Airway epithelial cell (primary cell): ENCODE results near the gene MYB. TPM values are rescaled to one million over a fixed set of nuclear protein-coding genes. Genes with fewer than 3 reads are reported as not detected.

Source experiments
- total RNA-seq: library from RNA; depleted of rRNA; stranded (reverse); fragments of >200 nt; gene quantifications from 2 replicates; pipeline ENCODE4 v1.2.3, GENCODE V29; 2015

MYB gene
- total RNA-seq = 1.6 and 3.9 TPM in 2 replicates

DNA sequence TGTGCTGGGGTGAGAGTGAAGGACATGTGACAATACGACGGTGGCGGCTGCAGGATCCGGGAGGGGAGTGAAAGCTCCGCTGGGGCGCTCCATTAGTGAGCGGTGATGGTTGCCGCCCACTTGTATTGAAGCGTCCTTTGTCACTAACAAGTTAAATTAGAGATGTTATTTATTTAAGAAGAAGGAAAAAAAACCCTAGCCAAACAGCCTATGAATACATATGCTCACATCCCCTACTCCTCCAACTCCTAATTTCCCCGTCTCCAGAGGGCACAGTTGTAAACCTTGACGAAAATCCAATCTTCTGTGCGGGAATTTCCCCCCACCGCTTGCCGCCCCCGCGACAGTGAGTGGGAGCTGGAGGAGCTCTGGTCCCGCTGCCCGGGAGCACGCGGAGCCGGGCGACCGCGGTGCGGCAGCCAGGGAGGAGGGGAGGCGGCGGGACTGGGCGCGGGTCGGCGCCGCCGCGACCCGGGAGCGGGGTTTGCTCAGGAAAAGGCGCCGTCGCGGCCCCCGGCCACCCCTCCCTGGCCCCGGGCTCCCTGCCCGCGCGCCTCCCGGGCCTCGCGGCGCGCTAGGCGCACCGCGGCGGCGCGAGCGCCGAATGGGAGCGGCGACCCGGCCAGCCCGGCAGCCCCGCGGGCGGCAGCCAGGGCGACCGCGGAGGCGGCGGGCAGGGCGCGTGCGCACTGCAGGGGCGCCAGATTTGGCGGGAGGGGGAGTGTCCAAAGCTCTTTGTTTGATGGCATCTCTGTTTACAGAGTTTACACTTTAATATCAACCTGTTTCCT is at the start of gene MYB:
TSS of gene MYB (plus strand) at position 767 of the 791 bp plus-strand sequence. CDS start 206 bp downstream, outside the sequence.

Other genes with a start within 250 kb of the MYB start
- 0.14 and 0.70 TPM in 2 replicates for gene ALDH8A1, start 231.2 kb upstream of the MYB start, total RNA-seq
- gene HBS1L, start 126.5 kb upstream of the MYB start, total RNA-seq = 50.5 and 63.8 TPM in 2 replicates